H1 (cell line): ENCODE data around the gene RPLP2. TPM values are rescaled to one million over a fixed set of nuclear protein-coding genes. Genes with fewer than 3 reads are reported as not detected.

Experiments
- CTCF ChIA-PET: fragments of 300-600 bp; sonication (Branson Sonifier 250); formaldehyde crosslinking; loops from one replicate; lab custom pipeline; 2021; ENCODE audit not compliant: partially characterized antibody; lab: Charles Lee
- POLR2A ChIA-PET: fragments of 300-600 bp; sonication (Branson Sonifier 250); formaldehyde crosslinking; loops from one replicate; lab custom pipeline; 2021; ENCODE audit warnings: inconsistent platforms; ENCODE audit not compliant: partially characterized antibody; lab: Charles Lee
- DNase-seq, 2 experiments: peaks; one replicate each; pipeline versions ENCODE4 v3.0.0 to v3.0.0-alpha.2; 2010 to 2022; ENCODE audit warnings: low spot score in 2 of 2, low read depth in 1 of 2, mixed read lengths in 1 of 2
- FAIRE-seq: peaks from 2 replicates; lab custom pipeline; 2011; peaks lifted over from hg19 to GRCh38; lab: Jason Lieb, UNC
- H2AFZ ChIP-seq: 2 replicates; pipeline ENCODE4 v1.8.1; 2012; ENCODE audit warnings: low read length, inconsistent platforms
- H2AK5ac ChIP-seq: 2 replicates; pipeline ENCODE4 v1.6.1; 2013; ENCODE audit warnings: low read depth, low read length
- H2BK120ac ChIP-seq: replicated peaks from 2 replicates; pipeline ENCODE3; 2013; ENCODE audit warnings: low read depth, low read length, inconsistent platforms
- H2BK12ac ChIP-seq: 2 replicates; pipeline ENCODE4 v1.6.1; 2013; ENCODE audit warnings: low read depth, low read length
- H2BK15ac ChIP-seq: 2 replicates; pipeline ENCODE4 v1.6.1; 2013; ENCODE audit warnings: low read length
- H2BK20ac ChIP-seq: 2 replicates; pipeline ENCODE4 v1.6.1; 2013; ENCODE audit warnings: low read length
- H2BK5ac ChIP-seq: 2 replicates; pipeline ENCODE4 v1.6.1; 2013; ENCODE audit warnings: low read depth, low read length
- H3K14ac ChIP-seq: 2 replicates; pipeline ENCODE4 v1.6.1; 2013; ENCODE audit warnings: inconsistent platforms; ENCODE audit not compliant: insufficient read length
- H3K18ac ChIP-seq: 2 replicates; pipeline ENCODE4 v1.6.1; 2013; ENCODE audit warnings: low read length; ENCODE audit errors: extremely low read depth
- H3K23ac ChIP-seq: 2 replicates; pipeline ENCODE4 v1.6.1; 2013; ENCODE audit warnings: inconsistent platforms; ENCODE audit not compliant: insufficient read length
- H3K23me2 ChIP-seq: 2 replicates; pipeline ENCODE4 v1.6.1; 2013; ENCODE audit warnings: low read depth, low read length
- H3K27ac ChIP-seq: 2 replicates; pipeline ENCODE4 v1.6.1; 2011; ENCODE audit warnings: low read depth, low read length, inconsistent platforms
- H3K27me3 ChIP-seq, 4 experiments: replicated peaks in 1 of 4; 1 replicate in 1 of 4; 2 replicates in 3 of 4; pipeline versions ENCODE4 v1.6.1 to v1.8.1; 2011 to 2013; ENCODE audit warnings: low read length in 3 of 4, mild to moderate bottlenecking in 3 of 4, inconsistent platforms in 2 of 4, mixed read lengths in 2 of 4, moderate library complexity in 1 of 4; ENCODE audit not compliant: control insufficient read depth in 3 of 4, insufficient read depth in 3 of 4; ENCODE audit errors: extremely low read depth in 1 of 4
- H3K36me3 ChIP-seq, 4 experiments: 2 replicates each; pipeline versions ENCODE4 v1.6.1 to v1.8.1; 2011 to 2013; ENCODE audit warnings: mild to moderate bottlenecking in 4 of 4, low read length in 3 of 4, moderate library complexity in 2 of 4, control low read depth in 1 of 4, inconsistent platforms in 1 of 4; ENCODE audit not compliant: insufficient read depth in 4 of 4, control insufficient read depth in 2 of 4
- H3K4ac ChIP-seq: replicated peaks from 2 replicates; pipeline ENCODE3; 2013; ENCODE audit warnings: low read length, low read depth, mixed read lengths, inconsistent platforms; ENCODE audit not compliant: insufficient read length
- H3K4me1 ChIP-seq, 4 experiments: replicated peaks in 1 of 4; 1 replicate in 1 of 4; 2 replicates in 3 of 4; pipeline versions ENCODE4 v1.6.1 to v1.8.1; 2011 to 2013; ENCODE audit warnings: low read length in 3 of 4, inconsistent platforms in 2 of 4, mixed read lengths in 1 of 4; ENCODE audit not compliant: insufficient read depth in 4 of 4, control insufficient read depth in 3 of 4
- H3K4me2 ChIP-seq, 2 experiments: 2 replicates each; pipeline versions ENCODE4 v1.6.1 to v1.8.1; 2011 to 2013; ENCODE audit warnings: low read depth in 2 of 2, low read length in 2 of 2, control low read depth in 1 of 2, inconsistent platforms in 1 of 2, mild to moderate bottlenecking in 1 of 2; ENCODE audit not compliant: insufficient read depth in 1 of 2
- H3K4me3 ChIP-seq, 4 experiments: fragments of 200-600, 300-600 bp in 1 of 4; sonication (generic), shearing (Covaris generic), sonication (Bioruptor Twin) in 1 of 4; 2 replicates each; pipeline versions ENCODE4 v1.5.1 to v1.8.1; 2011 to 2016; ENCODE audit warnings: low read length in 4 of 4, low read depth in 3 of 4, control low read depth in 2 of 4, inconsistent platforms in 2 of 4, mild to moderate bottlenecking in 2 of 4, mixed read lengths in 1 of 4, moderate library complexity in 1 of 4; ENCODE audit not compliant: insufficient read depth in 2 of 4; ENCODE audit errors: extremely low read depth in 1 of 4
- H3K56ac ChIP-seq: replicated peaks from 2 replicates; pipeline ENCODE3; 2013; ENCODE audit warnings: low read depth, mild to moderate bottlenecking, mixed read lengths, low read length, inconsistent platforms; ENCODE audit not compliant: insufficient read length
- H3K79me1 ChIP-seq: 2 replicates; pipeline ENCODE4 v1.6.1; 2013; ENCODE audit warnings: low read depth, low read length, control low read depth
- H3K79me2 ChIP-seq, 2 experiments: 2 replicates each; pipeline versions ENCODE4 v1.6.1 to v1.8.1; 2012 to 2013; ENCODE audit warnings: low read length in 2 of 2, mild to moderate bottlenecking in 2 of 2, inconsistent platforms in 1 of 2; ENCODE audit not compliant: insufficient read depth in 2 of 2, control insufficient read depth in 1 of 2
- H3K9ac ChIP-seq, 4 experiments: replicated peaks in 1 of 4; 1 replicate in 1 of 4; 2 replicates in 3 of 4; pipeline versions ENCODE4 v1.6.1 to v1.8.1; 2011 to 2013; ENCODE audit warnings: low read depth in 3 of 4, low read length in 3 of 4, control low read depth in 2 of 4, mild to moderate bottlenecking in 2 of 4, moderate library complexity in 2 of 4, inconsistent platforms in 1 of 4; ENCODE audit errors: extremely low read depth in 1 of 4
- H3K9me3 ChIP-seq, 2 experiments: 2 replicates each; pipeline versions ENCODE4 v1.6.1 to v1.8.1; 2012 to 2013; ENCODE audit warnings: mild to moderate bottlenecking in 2 of 2, moderate library complexity in 2 of 2, control low read depth in 1 of 2, inconsistent platforms in 1 of 2, low read depth in 1 of 2, low read length in 1 of 2, mixed read lengths in 1 of 2; ENCODE audit not compliant: insufficient read depth in 2 of 2
- H4K20me1 ChIP-seq, 2 experiments: replicated peaks in 1 of 2; 2 replicates each; pipeline versions ENCODE3 to v1.8.1; 2011 to 2013; ENCODE audit warnings: inconsistent platforms in 2 of 2, low read length in 2 of 2, mild to moderate bottlenecking in 1 of 2; ENCODE audit not compliant: insufficient read depth in 2 of 2, control insufficient read depth in 1 of 2
- H4K5ac ChIP-seq: 2 replicates; pipeline ENCODE4 v1.6.1; 2013; ENCODE audit warnings: low read length, low read depth, mixed read lengths, inconsistent platforms; ENCODE audit not compliant: insufficient read length
- H4K8ac ChIP-seq: 2 replicates; pipeline ENCODE4 v1.8.0; 2013; ENCODE audit warnings: mild to moderate bottlenecking, moderate library complexity, low read length, inconsistent platforms; ENCODE audit not compliant: insufficient read depth; ENCODE audit errors: extremely low read depth
- H4K91ac ChIP-seq: replicated peaks from 2 replicates; pipeline ENCODE3; 2013; ENCODE audit warnings: low read length, mixed read lengths, inconsistent platforms; ENCODE audit not compliant: insufficient read length
- CBX5 ChIP-seq: fragments of 300-800, 300-1000 bp; sonication (generic); IDR thresholded peaks from 2 replicates; pipeline ENCODE4 v1.7.1; 2016; ENCODE audit warnings: antibody characterized with exemption, low read length, low read depth
- CREB1 ChIP-seq: IDR thresholded peaks from 2 replicates; pipeline ENCODE4 v1.6.1; 2012; ENCODE audit warnings: inconsistent platforms
- EZH2 ChIP-seq: fragments of 200-600 bp; sonication (generic); IDR thresholded peaks from 2 replicates; pipeline ENCODE4 v1.7.1; 2012; ENCODE audit warnings: low read depth, mild to moderate bottlenecking, moderate library complexity, low read length, inconsistent platforms; ENCODE audit not compliant: severe bottlenecking
- GTF2F1 ChIP-seq: IDR thresholded peaks from 2 replicates; pipeline ENCODE4 v1.6.1; 2012; ENCODE audit warnings: low read depth, low read length, improper control_type of control experiment, borderline replicate concordance
- HDAC2 ChIP-seq, 2 experiments: fragments of 300-600 bp in 1 of 2; sonication (generic) in 1 of 2; IDR thresholded peaks; 2 replicates each; pipeline ENCODE4 v1.6.1; 2011 to 2012; ENCODE audit warnings: low read depth in 2 of 2, low read length in 2 of 2, mild to moderate bottlenecking in 2 of 2, moderate library complexity in 2 of 2, borderline replicate concordance in 1 of 2, inconsistent platforms in 1 of 2
- HDAC6 ChIP-seq: IDR thresholded peaks from one replicate; pipeline ENCODE4 v1.7.1; 2012; ENCODE audit warnings: low read depth, mild to moderate bottlenecking, inconsistent platforms, low read length, moderate library complexity
- JUN ChIP-seq: IDR thresholded peaks from 2 replicates; pipeline ENCODE4 v1.6.1; 2011; ENCODE audit warnings: low read depth, mild to moderate bottlenecking, improper control_type of control experiment, low read length
- KDM1A ChIP-seq: fragments of 200-600, 300-600 bp; sonication (generic); IDR thresholded peaks from 2 replicates; pipeline ENCODE4 v1.7.1; 2016; ENCODE audit warnings: mild to moderate bottlenecking, low read length, borderline replicate concordance
- RBBP5 ChIP-seq: IDR thresholded peaks from 2 replicates; pipeline ENCODE4 v1.7.1; 2012; ENCODE audit warnings: low read depth, mild to moderate bottlenecking, inconsistent platforms, low read length, moderate library complexity, borderline replicate concordance
- SIN3A ChIP-seq, 2 experiments: IDR thresholded peaks in 1 of 2; conservative IDR thresholded peaks in 1 of 2; 2 replicates each; pipeline ENCODE4 v1.6.1; 2011 to 2012; ENCODE audit warnings: low read length in 2 of 2, improper control_type of control experiment in 1 of 2, low read depth in 1 of 2, mild to moderate bottlenecking in 1 of 2
- SIX5 ChIP-seq: IDR thresholded peaks from 2 replicates; pipeline ENCODE4 v1.6.1; 2011; ENCODE audit warnings: mild to moderate bottlenecking, low read depth, low read length
- ZNF274 ChIP-seq: IDR thresholded peaks from 2 replicates; pipeline ENCODE4 v1.7.0; 2012; ENCODE audit warnings: low read length, borderline replicate concordance; ENCODE audit errors: extremely low read depth
- whole genome bisulfite sequencing, 2 experiments: shearing (Covaris generic) in 1 of 2; methylation state at CpG; one replicate each; pipeline versions ENCODE4 v1.1.6 to v1.1.7; 2013 to 2015; ENCODE audit warnings: low lambda C conversion rate in 2 of 2, mixed read lengths in 2 of 2, inconsistent platforms in 1 of 2, low coverage in 1 of 2, missing lambda C conversion rate in 1 of 2; ENCODE audit not compliant: insufficient replicate concordance in 2 of 2, insufficient coverage in 1 of 2, insufficient read length in 1 of 2; ENCODE audit errors: extremely low coverage in 1 of 2, missing lambda C conversion rate in 1 of 2; 5-methylcytosine and 5-hydroxymethylcytosine counted together
- polyA plus RNA-seq, 7 experiments: library from polyadenylated mRNA; depleted of rRNA in 3 of 7; stranded (reverse) in 5 of 7; unstranded in 2 of 7; fragments of >200 nt in 5 of 7; fragments of 200-250 nt in 2 of 7; gene quantifications; 1 replicate in 5 of 7; 2 replicates in 1 of 7; 4 replicates in 1 of 7; pipeline versions ENCODE4 v1.2.1 to v1.2.3, GENCODE V29; 2011 to 2013; ENCODE audit warnings: missing spikeins in 2 of 7, mixed read lengths in 2 of 7
- total RNA-seq: library from RNA; stranded (reverse); fragmentation: NEBNext Ultra II Directional; extraction: Animal tissue kit (Norgen Biotek cat#: 25700); gene quantifications from 2 replicates; pipeline ENCODE4 v1.2.1, GENCODE V29; 2021

The RPLP2 gene
- total and polyA plus RNA-seq, 2 of the 8 experiments (the other 6 are each of a cell fraction or from before 2014, with no cell fraction given) = 1,789 to 2,106 TPM

DNA sequence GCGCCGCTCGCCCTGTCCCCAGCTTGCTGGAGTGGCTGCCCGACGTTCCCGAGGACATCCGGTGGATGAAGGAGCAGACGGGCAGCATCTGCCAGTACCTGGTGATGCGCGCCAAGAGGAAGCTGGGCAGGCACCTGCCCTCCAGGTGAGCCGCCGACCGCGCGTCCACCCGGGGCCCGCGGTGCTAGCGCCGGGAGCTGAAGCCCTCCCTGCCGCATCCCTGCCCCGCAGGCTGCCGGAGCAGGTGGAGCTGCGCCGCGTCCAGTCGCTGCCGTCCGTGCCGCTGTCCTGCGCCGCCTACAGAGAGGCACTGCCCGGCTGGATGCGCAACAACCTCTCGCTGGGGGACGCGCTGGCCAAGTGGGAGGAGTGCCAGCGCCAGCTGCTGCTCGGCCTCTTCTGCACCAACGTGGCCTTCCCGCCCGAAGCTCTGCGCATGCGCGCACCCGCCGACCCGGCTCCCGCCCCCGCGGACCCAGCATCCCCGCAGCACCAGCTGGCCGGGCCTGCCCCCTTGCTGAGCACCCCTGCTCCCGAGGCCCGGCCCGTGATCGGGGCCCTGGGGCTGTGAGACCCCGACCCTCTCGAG, 14.6 kb downstream of the RPLP2 start:
- H2BK12ac ChIP-seq = no peak overlapping the region
- no peak overlapping the region for H3K9ac ChIP-seq
- H2AK5ac ChIP-seq = no peak overlapping the region
- H4K91ac ChIP-seq = no peak overlapping the region
- no peak overlapping the region; the same call in 1 of the 2 replicates for H4K8ac ChIP-seq
- POLR2A ChIA-PET = interaction anchor here (1.4 to 53.0 kb wide), 3 partner anchors 6 to 27 kb away, joined by 5 to 1917 read pairs (median 1917); partner anchors contain the start of genes CD151, CEND1, CRACR2B and PIDD1
- WGBS, 2 experiments = 95% methylated on average over 31 of the region's 59 CpGs; no CpG with 5 or more reads in 1 of the 2 experiments
- no peak overlapping the region for H3K27ac ChIP-seq
- no peak overlapping the region for H2BK20ac ChIP-seq
- H3K9me3 ChIP-seq = no peaks in the 10 kb centered on the region
- no peak overlapping the region for H3K4me2 ChIP-seq
- no peak overlapping the region for H3K14ac ChIP-seq
- H4K5ac ChIP-seq = no peak overlapping the region
- H3K4ac ChIP-seq = no peak overlapping the region
- H4K20me1 ChIP-seq = peaks cover 0 to 14% of the 10 kb centered on the region in 2 experiments
- H3K23ac ChIP-seq = no peak overlapping the region
- no peak overlapping the region for H3K18ac ChIP-seq
- CTCF ChIA-PET = interaction anchor here (1.0 to 1.4 kb wide), 3 partner anchors 13 to 33 kb away, joined by 3 to 4 read pairs (median 4); no protein-coding TSS in a partner anchor
- no peak overlapping the region for H3K56ac ChIP-seq
- H3K23me2 ChIP-seq = peaks cover 14% of the 10 kb centered on the region; the same call in 1 of the 2 replicates
- no peak overlapping the region for H2BK120ac ChIP-seq
- H3K4me1 ChIP-seq = peaks cover 0 to 27% (median 22%) of the 10 kb centered on the region in 4 experiments; a peak in 6 of 7 replicates
- DNase-seq = no peak
- peaks cover 0 to 17% (median 9%) of the 10 kb centered on the region in 4 experiments; a peak in 5 of 7 replicates for H3K27me3 ChIP-seq
- no peak overlapping the region for H2BK15ac ChIP-seq
- H3K79me1 ChIP-seq = peaks cover 8% of the 10 kb centered on the region
- H3K79me2 ChIP-seq = peaks cover 0 to 5% of the 10 kb centered on the region in 2 experiments; a peak in 1 of 4 replicates
- no peak overlapping the region for H2BK5ac ChIP-seq
- H3K4me3 ChIP-seq = no peak overlapping the region
- no peak overlapping the region for H2AFZ ChIP-seq
- H3K36me3 ChIP-seq = peaks cover 0 to 10% (median 1%) of the 10 kb centered on the region in 4 experiments; a peak in 1 of 8 replicates
- no peak for FAIRE-seq
- TF ChIP-seq SIX5 (no peak), GTF2F1 (no peak), SIN3A (conservative IDR thresholded peaks at IDR 0.05 in 1 of 2, IDR thresholded peaks at IDR 0.05 in 1 of 2; ENCODE audit: low read depth in 1 of 2, low read length in 2 of 2) (no peak), CREB1 (no peak), ZNF274 (no peak), CBX5 (no peak), HDAC2 (IDR thresholded peaks at IDR 0.05; ENCODE audit: borderline replicate concordance in 1 of 2, low read depth in 2 of 2, low read length in 2 of 2) (no peak), EZH2 (no peak), JUN (no peak), HDAC6 (no peak), KDM1A (no peak), RBBP5 (no peak)
